GM12875 (cell line): ENCODE results near the gene BEX1.
"Not testable (repeated sequence)": the region's sequence is repeated elsewhere in the genome, so short reads cannot be mapped to it uniquely, and the experiment has no call there.

Experiments used
- H3K4me3 ChIP-seq: one replicate; pipeline ENCODE4 v1.5.1; 2011; ENCODE audit warnings: low read depth, low read length, control low read depth
- CTCF ChIP-seq: IDR thresholded peaks from 2 replicates; pipeline ENCODE4 v1.5.1; 2011; ENCODE audit warnings: low read depth, mild to moderate bottlenecking, control low read depth, inconsistent platforms, low read length, moderate library complexity, borderline replicate concordance; ENCODE audit not compliant: insufficient read depth

Gene BEX1

DNA sequence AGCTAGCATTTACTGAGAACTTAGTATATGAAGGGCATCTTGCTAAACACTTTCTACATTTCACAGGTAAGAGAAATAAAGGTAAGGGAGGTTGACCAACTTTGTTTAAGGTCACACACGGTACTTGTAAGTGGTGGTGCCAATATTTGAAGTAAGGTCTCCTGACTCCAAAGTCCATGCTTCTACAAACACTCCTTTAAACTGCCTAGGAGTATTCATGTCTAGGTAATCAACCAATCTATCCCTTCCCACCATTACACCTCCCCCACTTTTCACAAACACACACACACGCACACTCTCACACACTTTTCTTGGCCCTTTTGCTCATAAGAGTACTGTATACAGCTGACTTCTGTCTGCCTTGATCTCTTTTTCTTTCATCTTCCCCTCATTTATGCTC, 7.1 kb downstream of the BEX1 start:
- TF ChIP-seq CTCF, result no peak

GRCh38 chrX:103052625-103053024, 11.3 kb downstream of the BEX1 start:
- TF ChIP-seq CTCF, result no peak
- H3K4me3 ChIP-seq, result no peak overlapping the region

More for the DNA sequence above, 7.1 kb downstream of the BEX1 start:
- H3K4me3 ChIP-seq, result no peak overlapping the region

GRCh38 chrX:103051260-103051789, 12.6 kb downstream of the BEX1 start:
- no peak overlapping the region for H3K4me3 ChIP-seq

GRCh38 chrX:103033371-103033770, 30.6 kb downstream of the BEX1 start:
- H3K4me3 ChIP-seq, result not testable (repeated sequence)

More at GRCh38 chrX:103051260-103051789, 12.6 kb downstream of the BEX1 start:
- no peak for TF ChIP-seq CTCF

DNA sequence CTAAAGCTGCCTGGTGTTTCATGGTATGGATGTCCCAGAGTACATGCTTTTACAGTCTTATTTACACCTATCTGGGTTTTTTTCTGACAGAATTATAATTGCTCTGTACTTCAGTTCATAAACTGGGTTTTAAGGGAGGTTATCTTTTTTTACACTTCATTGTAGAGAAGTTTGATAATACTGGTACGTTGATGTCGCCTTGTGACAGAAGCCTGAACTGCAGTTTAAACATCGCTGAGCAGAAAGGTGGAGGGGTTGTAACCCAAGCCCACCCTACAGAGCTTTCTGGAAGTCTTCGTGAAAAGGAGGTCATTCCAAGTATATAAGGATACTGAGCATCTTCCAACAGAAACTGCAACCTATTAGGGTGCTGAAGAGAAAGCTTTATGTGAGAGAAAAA, 46.4 kb downstream of the BEX1 start:
- H3K4me3 ChIP-seq, result no peak overlapping the region
- TF ChIP-seq CTCF, result no peak

DNA sequence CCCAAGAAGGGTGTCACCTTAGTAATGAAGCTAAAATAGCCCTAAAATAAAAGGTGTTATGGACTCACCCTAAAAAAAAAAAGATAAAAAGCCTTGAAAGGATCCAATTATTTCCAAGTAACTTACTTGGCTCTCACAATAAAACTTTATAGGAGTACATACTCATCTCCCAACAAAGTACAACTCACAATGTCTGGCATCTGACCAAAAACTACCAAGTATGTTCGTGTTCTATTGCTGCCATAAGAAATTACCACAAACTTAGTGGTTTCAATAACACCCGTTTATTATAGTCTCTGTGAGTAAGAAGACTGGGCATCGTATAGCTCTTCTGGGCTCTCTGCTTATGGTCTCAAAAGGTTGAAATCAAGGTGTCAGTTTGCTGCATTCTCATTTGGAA, 51.0 kb downstream of the BEX1 start:
- TF ChIP-seq CTCF, result no peak
- H3K4me3 ChIP-seq, result no peak overlapping the region
